Activated T-cell treated with anti-CD3 and anti-CD28 coated beads, Interleukin-2, amount 50 U/mL, for 4 hours (primary cell): ENCODE measurements around the gene AKR1C3. TPM values are rescaled to one million over a fixed set of nuclear protein-coding genes. Genes with fewer than 3 reads are reported as not detected.
"Not testable (repeated sequence)": the region's sequence is repeated elsewhere in the genome, so short reads cannot be mapped to it uniquely, and the experiment has no call there.

Experiments used
- ATAC-seq, 2 donors: fragments of 200-7000 bp; cut with Tn5 transposase; one replicate each; pipeline ENCODE4 v1.10.0; 2021
- DNase-seq: peaks from one replicate; pipeline ENCODE4 v3.0.0-alpha.2; 2020
- H3K27me3 Mint-ChIP-seq: one replicate; pipeline ENCODE4 v1.8.0; 2021; ENCODE audit warnings: low read depth, mixed read lengths
- H3K36me3 Mint-ChIP-seq: one replicate; pipeline ENCODE4 v1.8.0; 2022; ENCODE audit warnings: mixed read lengths; ENCODE audit not compliant: insufficient read depth
- H3K4me1 Mint-ChIP-seq: one replicate; pipeline ENCODE4 v1.8.0; 2021; ENCODE audit warnings: low read depth, mixed read lengths
- H3K4me3 Mint-ChIP-seq: one replicate; pipeline ENCODE4 v1.8.0; 2021; ENCODE audit warnings: mild to moderate bottlenecking, moderate library complexity, mixed read lengths
- H3K9me3 Mint-ChIP-seq: one replicate; pipeline ENCODE4 v1.8.0; 2021; ENCODE audit warnings: mixed read lengths
- total RNA-seq, 3 donors: library from RNA; stranded (reverse); gene quantifications; one replicate each; pipeline ENCODE4 v1.2.1, GENCODE V29; 2021

AKR1C3 gene
- under 1 TPM; 0.37 to 0.53 (median 0.49) TPM for total RNA-seq

DNA sequence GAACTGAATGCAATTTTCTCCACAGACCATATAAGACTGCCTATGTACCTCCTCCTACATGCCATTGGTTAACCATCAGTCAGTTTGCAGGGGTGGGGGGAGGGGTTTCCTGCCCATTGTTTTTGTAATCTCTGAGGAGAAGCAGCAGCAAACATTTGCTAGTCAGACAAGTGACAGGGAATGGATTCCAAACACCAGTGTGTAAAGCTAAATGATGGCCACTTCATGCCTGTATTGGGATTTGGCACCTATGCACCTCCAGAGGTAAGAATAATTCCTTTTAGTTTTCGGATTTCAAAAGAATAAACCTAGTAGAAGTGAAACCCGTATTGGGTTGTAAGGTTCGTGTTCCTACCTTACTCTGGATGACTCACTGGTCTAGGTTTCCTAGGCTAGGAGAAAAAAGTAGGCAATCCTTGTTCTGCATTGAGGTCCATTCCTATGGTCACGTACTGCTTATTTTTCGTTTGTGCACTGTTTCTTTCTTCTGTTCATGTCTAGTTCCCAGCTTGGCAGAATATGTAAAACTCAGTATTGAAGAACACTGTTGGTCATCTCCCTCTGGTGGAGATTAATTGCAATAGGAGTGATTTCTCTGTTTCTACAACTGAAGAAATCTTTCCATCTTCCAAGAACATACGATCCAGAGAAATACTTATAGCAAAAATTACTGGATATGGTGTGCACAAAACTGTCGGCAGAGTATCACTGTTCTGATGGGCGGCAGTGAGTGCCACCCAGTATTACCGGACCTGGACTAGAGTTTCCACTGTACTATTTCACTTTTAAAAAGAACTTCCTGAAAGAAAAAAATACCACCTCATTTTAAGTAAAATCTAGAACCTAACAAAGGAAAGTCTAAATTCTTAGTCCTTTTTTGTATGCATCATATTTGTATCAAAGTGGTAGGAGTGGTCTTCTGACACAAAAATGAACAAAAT lies at the start of gene AKR1C3:
TSS of gene AKR1C3 (plus strand) at position 150 of the 941 bp plus-strand sequence. CDS start at position 181, 31 bp downstream.
- H3K36me3 Mint-ChIP-seq = peaks cover under 1% of the 10 kb centered on the region
- no peaks in the 10 kb centered on the region for H3K4me1 Mint-ChIP-seq
- peaks cover 18% of the 10 kb centered on the region for H3K27me3 Mint-ChIP-seq
- DNase-seq = no peak
- H3K4me3 Mint-ChIP-seq = peak within 1 kb of the TSS; percentile 42
- ATAC-seq = peak; percentile 41 to 66
- peaks cover 9% of the 10 kb centered on the region for H3K9me3 Mint-ChIP-seq

DNA sequence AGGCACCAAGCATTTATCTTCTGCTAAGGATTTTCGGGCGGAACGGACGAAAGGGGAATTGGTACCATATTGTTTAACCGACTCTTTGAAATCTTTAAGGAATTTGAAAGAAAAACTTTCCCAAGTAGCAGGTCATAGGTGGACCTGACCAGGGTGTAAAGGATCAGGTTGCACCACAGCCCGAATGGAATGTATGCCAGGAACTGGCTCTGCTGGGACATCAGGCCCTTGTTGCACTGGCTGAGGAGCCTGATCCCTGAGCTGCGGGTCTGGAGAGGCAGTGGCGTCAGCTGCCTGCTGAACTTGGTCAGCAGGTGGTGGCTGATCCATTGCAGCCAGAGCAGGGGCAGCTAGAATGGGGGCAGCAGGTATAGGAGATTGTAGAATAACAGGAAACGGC lies 49.1 kb upstream of the AKR1C3 start:
- ATAC-seq (no peak), DNase-seq (no peak)
- H3K4me1 Mint-ChIP-seq = peaks cover 3% of the 10 kb centered on the region
- H3K9me3 Mint-ChIP-seq = no peaks in the 10 kb centered on the region
- H3K27me3 Mint-ChIP-seq = peaks cover 4% of the 10 kb centered on the region
- no peak overlapping the region for H3K4me3 Mint-ChIP-seq
- H3K36me3 Mint-ChIP-seq = no peaks in the 10 kb centered on the region

DNA sequence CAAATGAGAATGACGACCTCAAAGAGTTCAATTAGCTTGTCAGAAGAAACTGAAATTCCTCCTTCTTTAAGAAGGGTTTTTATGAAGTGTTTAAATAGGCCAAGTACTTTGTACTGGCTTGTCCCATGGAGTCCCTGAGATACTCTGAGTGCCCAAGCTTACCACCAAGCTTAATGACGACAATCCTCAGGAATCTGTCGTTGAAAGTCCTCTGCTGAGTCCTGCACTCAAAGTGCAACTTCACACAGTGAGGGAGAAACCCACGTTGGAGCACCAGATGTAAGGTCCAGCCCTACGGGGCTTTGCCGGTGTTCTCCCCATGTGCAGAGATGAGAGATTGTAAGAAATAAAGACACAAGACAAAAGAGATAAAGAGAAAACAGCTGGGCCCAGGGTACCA lies 47.8 kb upstream of the AKR1C3 start:
- H3K4me1 Mint-ChIP-seq = peaks cover under 1% of the 10 kb centered on the region
- DNase-seq = no peak
- H3K27me3 Mint-ChIP-seq = peaks cover under 1% of the 10 kb centered on the region
- H3K4me3 Mint-ChIP-seq = no peak overlapping the region
- H3K9me3 Mint-ChIP-seq = no peaks in the 10 kb centered on the region
- ATAC-seq = no peak
- H3K36me3 Mint-ChIP-seq = no peaks in the 10 kb centered on the region

DNA sequence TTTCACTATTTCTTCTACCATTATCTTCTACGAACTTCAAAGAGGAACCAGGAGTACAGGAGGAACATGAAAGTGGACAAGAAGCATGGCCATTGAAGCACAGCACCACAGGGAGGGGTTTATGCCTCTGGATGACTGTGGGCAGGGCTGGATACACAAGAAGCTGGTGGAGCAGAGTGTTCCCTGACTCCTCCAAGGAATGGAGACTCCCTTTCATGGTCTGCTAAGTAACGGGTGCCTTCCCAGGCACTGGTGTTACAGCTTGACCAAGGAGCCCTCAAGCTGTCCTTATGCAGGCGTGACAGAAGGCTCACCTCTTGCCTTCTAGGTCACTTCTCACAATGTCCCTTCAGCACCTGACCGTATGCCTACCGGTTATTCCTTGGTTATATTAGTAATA lies 47.2 kb upstream of the AKR1C3 start:
- not testable (repeated sequence) for ATAC-seq, H3K4me1 Mint-ChIP-seq

DNA sequence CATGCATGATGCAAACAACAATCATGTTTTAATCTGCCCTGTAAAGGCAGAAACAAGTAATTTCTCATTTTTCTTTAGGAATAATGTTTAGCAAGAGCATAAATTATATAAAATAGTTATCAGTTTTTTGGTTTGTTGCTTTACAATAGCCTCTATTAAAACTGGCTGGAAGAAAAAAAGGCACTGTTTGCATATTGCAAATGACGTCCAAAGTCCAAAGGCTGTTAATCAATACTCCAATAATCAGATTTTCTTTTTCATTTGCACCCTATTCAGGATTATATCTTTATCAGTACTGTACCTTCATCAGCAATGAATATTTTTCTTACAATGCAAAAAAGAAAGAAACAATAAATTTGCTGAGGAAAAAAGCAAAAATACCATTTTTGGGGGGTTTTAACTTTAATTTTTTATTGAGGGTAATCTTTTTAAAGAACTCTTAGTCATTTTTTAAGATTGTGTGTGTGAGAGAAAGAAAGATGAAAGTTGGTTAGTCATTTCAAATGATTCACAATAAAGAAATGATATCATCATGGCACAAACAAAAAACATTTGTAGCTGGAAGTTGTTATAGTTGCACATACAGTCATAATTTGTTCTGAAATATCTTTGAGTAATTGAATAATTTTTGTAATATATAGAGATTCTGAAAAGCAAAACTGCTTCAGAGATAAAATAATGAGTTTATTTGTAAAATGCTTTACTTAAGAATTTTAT lies 46.1 kb upstream of the AKR1C3 start:
- Mint-ChIP-seq H3K9me3 (no peaks in the 10 kb centered on the region), H3K4me3 (no peak overlapping the region), H3K36me3 (no peaks in the 10 kb centered on the region), H3K4me1 (no peaks in the 10 kb centered on the region), H3K27me3 (no peaks in the 10 kb centered on the region)
- no peak for ATAC-seq
- no peak for DNase-seq

More for the DNA sequence above, 47.2 kb upstream of the AKR1C3 start:
- not testable (repeated sequence) for H3K9me3 Mint-ChIP-seq, H3K36me3 Mint-ChIP-seq, H3K4me3 Mint-ChIP-seq, H3K27me3 Mint-ChIP-seq, DNase-seq

DNA sequence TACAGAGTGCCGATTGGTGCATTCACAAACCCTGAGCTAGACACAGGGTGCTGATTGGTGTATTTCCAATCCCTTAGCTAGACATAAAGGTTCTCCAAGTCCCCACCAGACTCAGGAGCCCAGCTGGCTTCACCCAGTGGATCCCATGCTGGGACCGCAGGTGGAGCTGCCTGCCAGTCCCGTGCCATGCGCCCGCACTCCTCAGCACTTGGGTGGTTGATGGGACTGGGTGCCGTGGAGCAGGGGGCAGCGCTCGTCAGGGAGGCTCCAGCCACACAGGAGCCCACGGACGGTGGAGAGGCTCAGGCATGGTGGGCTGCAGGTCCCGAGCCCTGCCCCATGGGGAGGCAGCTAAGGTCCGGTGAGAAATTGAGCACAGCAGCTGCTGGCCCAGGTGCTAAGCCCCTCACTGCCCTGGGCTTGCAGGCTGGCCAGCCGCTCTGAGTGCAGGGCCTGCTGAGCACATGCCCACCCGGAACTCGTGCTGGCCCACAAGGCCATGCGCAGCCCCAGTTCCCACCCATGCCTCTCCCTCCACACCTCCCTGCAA lies 41.2 kb upstream of the AKR1C3 start:
- not testable (repeated sequence) for H3K4me3 Mint-ChIP-seq, H3K4me1 Mint-ChIP-seq, H3K9me3 Mint-ChIP-seq, DNase-seq, H3K27me3 Mint-ChIP-seq, ATAC-seq, H3K36me3 Mint-ChIP-seq

DNA sequence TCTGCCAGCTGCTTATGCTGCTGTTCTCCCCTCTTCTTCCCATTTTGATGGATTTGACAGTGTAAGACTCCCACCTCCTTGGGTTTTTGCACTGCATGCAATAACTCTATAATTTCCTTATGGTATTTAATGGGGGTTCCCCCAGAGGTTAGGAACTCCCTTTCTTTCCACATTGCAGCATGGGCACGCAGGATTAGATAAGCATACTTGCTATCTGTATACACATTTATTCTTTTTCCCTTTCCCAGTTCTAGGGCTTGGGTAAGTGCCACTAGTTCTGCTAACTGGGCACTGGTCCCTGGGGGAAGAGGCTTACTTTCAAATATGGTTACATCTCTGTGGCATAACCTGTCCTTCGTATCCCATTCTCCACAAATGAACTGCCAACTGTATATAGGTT lies 39.4 kb upstream of the AKR1C3 start:
- not testable (repeated sequence) for H3K36me3 Mint-ChIP-seq, H3K4me3 Mint-ChIP-seq, H3K9me3 Mint-ChIP-seq, ATAC-seq, H3K4me1 Mint-ChIP-seq, H3K27me3 Mint-ChIP-seq, DNase-seq

DNA sequence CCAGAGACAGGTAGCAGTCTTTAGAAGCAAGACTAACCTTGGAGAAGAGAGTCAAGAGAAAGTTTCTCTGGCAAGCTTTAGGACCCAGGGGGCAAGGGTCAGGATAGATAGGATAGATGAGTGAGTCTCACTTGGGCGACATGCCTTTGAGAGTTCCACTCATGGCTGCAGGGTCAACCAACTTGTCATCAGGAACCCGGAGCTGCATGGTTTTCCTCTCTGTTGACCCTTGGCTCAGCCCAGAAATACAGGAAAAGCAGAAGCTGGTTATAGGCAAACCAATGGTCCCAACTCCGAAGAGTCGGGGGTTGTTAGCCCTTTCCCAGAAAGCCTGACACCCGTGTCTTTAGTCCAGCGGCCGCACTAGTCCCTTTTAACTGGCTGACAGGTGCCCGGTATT lies 34.9 kb upstream of the AKR1C3 start:
- H3K4me1 Mint-ChIP-seq, DNase-seq, H3K9me3 Mint-ChIP-seq, ATAC-seq, H3K4me3 Mint-ChIP-seq, H3K36me3 Mint-ChIP-seq, H3K27me3 Mint-ChIP-seq: not testable (repeated sequence)

DNA sequence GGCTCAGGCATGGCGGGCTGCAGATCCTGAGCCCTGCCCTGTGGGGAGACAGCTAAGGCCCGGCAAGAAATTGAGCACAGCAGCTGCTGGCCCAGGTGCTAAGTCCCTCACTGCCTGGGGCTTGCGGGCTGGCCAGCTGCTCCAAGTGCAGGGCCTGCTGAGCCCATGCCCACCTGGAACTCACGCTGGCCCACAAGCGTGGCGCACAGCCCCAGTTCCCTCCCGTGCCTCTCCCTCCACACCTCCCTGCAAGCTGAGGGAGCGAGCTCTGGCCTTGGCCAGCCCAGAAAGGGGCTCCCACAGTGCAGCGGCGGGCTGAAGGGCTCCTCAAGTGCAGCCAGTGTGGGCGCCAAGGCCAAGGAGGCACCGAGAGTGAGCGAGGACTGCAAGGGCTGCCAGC lies 33.4 kb upstream of the AKR1C3 start:
- H3K4me3 Mint-ChIP-seq, ATAC-seq: not testable (repeated sequence)

DNA sequence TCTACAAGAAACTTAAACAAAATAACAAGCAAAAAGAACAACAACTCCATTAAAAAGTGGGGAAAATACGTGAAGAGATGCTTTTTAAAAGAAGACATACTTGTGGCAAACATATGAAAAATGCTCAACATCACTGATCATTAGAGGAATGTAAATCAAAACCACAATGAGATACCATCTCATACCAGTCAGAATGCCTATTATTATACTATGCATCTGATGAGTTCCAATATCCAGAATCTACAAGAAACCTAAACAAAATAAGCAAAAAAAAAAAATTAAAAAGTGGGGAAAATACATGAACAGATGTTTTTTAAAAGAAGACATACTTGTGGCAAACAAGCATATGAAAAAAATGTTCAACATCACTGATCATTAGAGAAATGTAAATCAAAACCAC lies 29.6 kb upstream of the AKR1C3 start:
- no peak for ATAC-seq
- H3K36me3 Mint-ChIP-seq = no peaks in the 10 kb centered on the region
- H3K27me3 Mint-ChIP-seq = no peaks in the 10 kb centered on the region

More for the DNA sequence above, 33.4 kb upstream of the AKR1C3 start:
- not testable (repeated sequence) for H3K9me3 Mint-ChIP-seq, H3K27me3 Mint-ChIP-seq, DNase-seq, H3K36me3 Mint-ChIP-seq, H3K4me1 Mint-ChIP-seq

DNA sequence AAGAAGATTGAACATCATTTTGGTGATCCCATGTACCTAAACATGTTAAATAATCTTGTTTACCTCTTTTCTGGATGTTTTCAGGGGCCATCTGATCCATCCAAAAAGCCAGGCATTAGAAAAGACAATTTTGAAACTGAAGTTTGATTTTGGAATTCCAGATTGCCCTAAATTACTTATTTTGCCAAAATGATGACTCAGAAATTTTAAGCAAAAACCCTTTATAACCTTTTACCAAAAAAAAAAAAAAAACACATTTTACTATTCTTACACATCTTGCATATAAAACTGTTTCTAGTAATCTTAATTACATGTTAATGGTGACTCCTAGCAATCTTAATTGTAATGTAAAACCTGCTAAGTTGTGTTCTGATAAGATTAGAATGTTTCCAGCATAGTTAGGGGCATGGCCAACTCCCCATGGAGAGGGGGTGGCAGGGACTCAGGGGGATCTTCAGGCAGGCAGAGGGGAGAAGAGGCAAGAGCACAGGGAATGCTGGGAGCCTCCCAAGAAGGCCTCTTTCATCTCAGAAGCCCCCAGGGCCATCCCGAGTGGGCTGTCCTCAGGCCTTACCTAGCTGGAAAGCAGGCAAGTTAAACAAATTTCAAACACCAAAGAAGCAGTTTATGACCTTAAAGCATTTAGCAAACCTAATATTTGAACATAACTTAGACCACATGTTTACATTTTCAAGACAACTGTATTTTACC lies 25.8 kb upstream of the AKR1C3 start:
- Mint-ChIP-seq H3K36me3 (no peaks in the 10 kb centered on the region), H3K9me3 (peaks cover 3% of the 10 kb centered on the region), H3K27me3 (no peaks in the 10 kb centered on the region), H3K4me3 (no peak overlapping the region), H3K4me1 (no peaks in the 10 kb centered on the region)
- no peak for ATAC-seq
- DNase-seq = no peak

More for the DNA sequence above, 29.6 kb upstream of the AKR1C3 start:
- H3K4me3 Mint-ChIP-seq = no peak overlapping the region
- H3K9me3 Mint-ChIP-seq = peaks cover 7% of the 10 kb centered on the region
- DNase-seq = no peak
- no peaks in the 10 kb centered on the region for H3K4me1 Mint-ChIP-seq

DNA sequence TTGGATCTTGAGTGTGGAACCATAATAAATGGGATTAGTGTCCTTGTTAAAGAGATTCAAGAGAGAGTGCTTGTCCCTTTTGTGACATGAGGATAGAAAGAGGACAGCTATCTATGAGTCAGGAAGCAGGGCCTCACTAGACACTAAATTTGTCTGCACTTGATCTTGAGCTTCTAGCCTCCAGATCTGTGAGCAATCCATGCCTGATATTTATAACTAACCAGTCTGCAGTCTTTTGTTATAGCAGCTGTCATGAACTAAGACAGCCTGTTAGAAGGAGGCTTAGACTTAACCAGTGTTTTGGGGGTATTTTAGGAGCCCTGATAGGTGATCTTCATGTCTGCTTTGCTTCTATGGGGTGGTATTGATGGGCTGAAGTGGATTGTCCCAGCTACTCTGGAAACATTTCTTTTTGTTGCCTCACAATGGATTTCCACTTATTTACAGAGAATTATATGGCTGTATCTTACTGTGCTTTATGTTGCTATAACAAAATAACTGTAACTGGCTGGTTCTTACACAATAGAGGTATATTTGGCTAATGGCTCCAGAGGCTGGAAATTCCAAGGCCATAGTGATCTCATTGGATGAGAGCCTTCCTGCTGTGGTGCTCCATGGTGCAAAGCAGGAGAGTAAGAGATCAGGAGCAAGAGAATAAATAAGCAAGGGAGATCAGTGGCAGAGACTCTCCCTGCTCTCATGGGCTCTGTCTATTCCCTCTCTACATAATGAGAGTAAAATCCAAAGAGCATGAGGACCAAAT lies 23.4 kb upstream of the AKR1C3 start:
- Mint-ChIP-seq H3K4me1 (no peaks in the 10 kb centered on the region), H3K9me3 (peaks cover 3% of the 10 kb centered on the region), H3K27me3 (no peaks in the 10 kb centered on the region), H3K36me3 (no peaks in the 10 kb centered on the region), H3K4me3 (no peak overlapping the region)
- no peak for ATAC-seq
- DNase-seq = no peak

DNA sequence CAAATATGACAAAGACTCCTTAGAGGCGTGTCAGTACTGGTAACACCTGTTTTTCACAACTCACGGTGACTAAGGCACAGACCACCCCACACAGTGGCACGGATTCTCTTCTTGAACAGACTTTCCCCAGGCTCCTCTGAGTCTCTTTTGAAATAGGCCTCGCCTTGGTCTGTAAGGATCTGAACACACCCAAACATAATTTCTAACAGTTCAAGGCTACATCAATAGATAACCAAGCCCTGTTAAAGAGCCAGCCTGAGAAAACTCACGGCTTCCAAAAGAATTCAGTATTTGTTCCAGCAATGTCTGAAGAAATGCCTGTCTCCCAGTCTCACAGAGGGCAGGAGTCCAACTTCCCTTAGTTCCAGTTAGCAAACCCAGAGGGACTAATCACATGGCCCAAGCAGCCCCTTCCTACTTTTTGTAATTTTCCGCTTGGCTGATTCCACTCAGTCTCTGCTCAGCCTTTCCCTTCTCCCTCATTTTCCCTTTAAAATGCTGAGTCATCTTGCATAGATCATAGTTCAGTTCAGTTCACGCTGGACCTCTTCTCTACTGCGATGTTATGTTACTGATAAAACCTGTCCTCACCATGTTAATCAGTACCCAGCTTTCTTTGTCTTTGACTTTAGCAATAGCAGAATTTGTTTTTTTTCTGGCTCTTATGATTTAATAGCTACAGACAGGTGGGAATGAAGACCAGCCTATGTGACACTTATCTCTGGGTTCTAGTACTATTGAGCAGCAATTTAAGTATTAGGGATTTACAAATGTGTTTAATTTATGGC lies 22.6 kb upstream of the AKR1C3 start:
- Mint-ChIP-seq H3K36me3 (no peaks in the 10 kb centered on the region), H3K4me3 (no peak overlapping the region), H3K9me3 (peaks cover 3% of the 10 kb centered on the region), H3K4me1 (no peaks in the 10 kb centered on the region), H3K27me3 (peaks cover 4% of the 10 kb centered on the region)
- ATAC-seq (no peak), DNase-seq (no peak)
